Right lobe of liver (tissue), 6 donors: ENCODE measurements around the gene EIF3L. TPM values are rescaled to one million over a fixed set of nuclear protein-coding genes. Genes with fewer than 3 reads are reported as not detected.

Source experiments
- ATAC-seq, 4 donors: fragments of 200-7000 bp; cut with Tn5 transposase; one replicate each; pipeline ENCODE4 v1.9.1; 2020; ENCODE audit warnings: mild to moderate bottlenecking in 4 of 4, moderate library complexity in 4 of 4
- DNase-seq, 3 donors: peaks; one replicate each; pipeline ENCODE4 v3.0.0-alpha.2; 2020
- H3K27ac ChIP-seq, 3 donors: fragments of 200-600 bp; one replicate each; pipeline ENCODE4 v1.8.0; 2022
- H3K27me3 ChIP-seq, 2 donors: fragments of 200-600 bp; one replicate each; pipeline ENCODE4 v1.8.0; 2022
- H3K36me3 ChIP-seq, 4 donors: fragments of 200-600 bp; sonication (generic) in 1 of 4; one replicate each; pipeline versions ENCODE4 v1.5.1 to v1.8.0; 2017 to 2022; ENCODE audit warnings: control low read depth in 1 of 4
- H3K4me1 ChIP-seq, 4 donors: fragments of 200-600 bp; sonication (generic) in 1 of 4; one replicate each; pipeline versions ENCODE4 v1.5.1 to v1.8.0; 2017 to 2022; ENCODE audit warnings: control low read depth in 1 of 4
- H3K4me3 ChIP-seq, 3 donors: fragments of 200-600 bp; one replicate each; pipeline ENCODE4 v1.8.0; 2022
- H3K9me3 ChIP-seq, 4 donors: fragments of 200-600 bp; sonication (generic) in 1 of 4; one replicate each; pipeline versions ENCODE4 v1.5.1 to v1.8.0; 2017 to 2022; ENCODE audit warnings: control low read depth in 1 of 4
- CTCF ChIP-seq, 4 donors: fragments of 200-600 bp in 3 of 4; fragments of 450-650 bp in 1 of 4; IDR thresholded peaks; one replicate each; pipeline versions ENCODE4 v1.5.1 to v1.8.0; 2016 to 2022; ENCODE audit warnings: antibody characterized with exemption in 4 of 4, mild to moderate bottlenecking in 2 of 4
- POLR2A ChIP-seq: fragments of 450-650 bp; IDR thresholded peaks from one replicate; pipeline ENCODE4 v1.6.1; 2017; ENCODE audit warnings: antibody characterized with exemption, mild to moderate bottlenecking
- WGBS: methylation state at CpG from one replicate; pipeline ENCODE4 v1.1.6; 2018; ENCODE audit warnings: low coverage, low lambda C conversion rate; ENCODE audit not compliant: insufficient coverage; ENCODE audit errors: missing lambda C conversion rate; 5-methylcytosine and 5-hydroxymethylcytosine counted together
- intact Hi-C, 2 donors: fragments of 100-400 bp; cut with DNase I; formaldehyde crosslinking; loops; one replicate each; pipeline versions ENCODE4 v1.11.2 to v1.14.1; 2022
- total RNA-seq, 6 experiments: library from RNA; depleted of rRNA in 2 of 6; stranded (reverse); fragments of >200 nt in 2 of 6; fragmentation: NEBNext Ultra II Directional in 3 of 6; extraction: Animal tissue kit (Norgen Biotek cat#: 25700) in 3 of 6; gene quantifications; one replicate each; pipeline versions ENCODE4 v1.1.0 to v1.2.4, GENCODE V29; 2016 to 2023
- donor health status: DM: no; HTN: yes; CAD: no.
- donor health status: DM: no; HTN: no; CAD: no.
- donor health status: DM: no; HTN: no; CAD: no.
- donor health status: DM: no; HTN: yes; CAD: no.
- donor health status: DM: no; HTN: yes; CAD: no.

Gene EIF3L
- total RNA-seq, 6 experiments from 2014 or later: 117 to 200 (median 164) TPM

GRCh38 chr22:37816543-37817180 is 32.6 kb upstream of the EIF3L start:
- Histone ChIP-seq H3K4me1 (peaks cover 0 to 34% (median 20%) of the 10 kb centered on the region in 4 donors), H3K4me3 (no peak overlapping the region), H3K27me3 (no peaks in the 10 kb centered on the region), H3K36me3 (peaks cover 0 to 19% (median 0%) of the 10 kb centered on the region in 4 donors), H3K27ac (peak overlapping the region in 2 of 3 donors; percentile 57 to 62), H3K9me3 (no peaks in the 10 kb centered on the region)
- WGBS: 53% methylated on average over 3 of the region's 23 CpGs
- intact Hi-C loops: loop anchor here (5.0 kb wide), 1 partner anchor 46 kb away; no protein-coding TSS in a partner anchor
- ATAC-seq: peak; percentile 65 to 86 (median 79)
- peak; percentile 63 to 89 (median 87) for DNase-seq
- TF ChIP-seq CTCF (IDR thresholded peaks at IDR 0.05) (no peak), POLR2A (no peak)

DNA sequence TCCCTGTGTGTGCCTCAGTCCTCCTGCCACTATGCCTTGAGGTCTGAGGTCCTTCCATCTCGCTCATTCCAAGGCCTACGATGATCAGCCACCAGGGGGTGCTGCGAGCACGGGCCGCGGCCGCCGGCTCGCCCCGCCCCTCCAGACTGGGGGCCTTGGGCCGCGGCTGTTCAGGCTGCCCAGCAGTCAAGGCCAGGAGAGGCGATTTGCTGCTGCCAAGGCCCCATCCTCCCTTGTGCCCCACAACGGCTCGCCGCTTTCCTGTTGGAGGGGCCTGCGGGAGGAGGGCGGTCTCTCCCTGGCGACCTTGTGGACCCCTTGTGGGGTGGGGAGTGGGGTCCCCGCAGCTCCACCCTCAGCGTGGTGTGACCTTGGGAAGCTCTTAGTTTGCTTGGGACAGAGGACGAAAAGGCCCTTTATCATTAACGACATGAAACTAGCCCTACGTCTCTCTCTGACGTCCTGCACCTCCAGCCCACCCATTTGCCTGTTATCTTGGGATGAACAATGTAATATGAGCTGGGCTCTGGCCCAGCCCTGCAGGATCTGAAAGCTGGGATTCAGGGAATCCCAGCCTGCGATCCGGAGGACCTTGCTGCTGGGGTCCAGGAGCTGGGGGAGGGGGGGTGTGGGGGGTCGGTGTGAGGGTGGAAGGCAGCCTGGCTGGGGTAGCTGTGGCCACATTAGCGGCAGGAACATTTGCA is 31.4 kb upstream of the EIF3L start:
- DNase-seq (peak; percentile 82 to 84 (median 84)), ATAC-seq (peak; percentile 82 to 86 (median 84))
- Histone ChIP-seq H3K36me3 (peaks cover 0 to 19% (median 0%) of the 10 kb centered on the region in 4 donors), H3K4me1 (peaks cover 0 to 34% (median 20%) of the 10 kb centered on the region in 4 donors), H3K4me3 (peak overlapping the region; percentile 19 to 39 (median 23)), H3K27ac (no peak overlapping the region), H3K27me3 (no peaks in the 10 kb centered on the region), H3K9me3 (no peaks in the 10 kb centered on the region)
- TF ChIP-seq POLR2A (no peak), CTCF (IDR thresholded peaks at IDR 0.05) (peak; percentile 95 to 98 (median 96))
- 0% methylated on average over 14 of the region's 29 CpGs for WGBS
- intact Hi-C loops: loop anchor here (5.0 kb wide), 1 partner anchor 44 kb away; no protein-coding TSS in a partner anchor

- Histone ChIP-seq H3K4me1 (peaks cover 0 to 34% (median 20%) of the 10 kb centered on the region in 4 donors), H3K36me3 (peaks cover 0 to 14% (median 0%) of the 10 kb centered on the region in 4 donors), H3K27me3 (no peaks in the 10 kb centered on the region), H3K27ac (no peak overlapping the region), H3K4me3 (peak overlapping the region; percentile 4 to 26 (median 25)), H3K9me3 (no peaks in the 10 kb centered on the region)
- ATAC-seq: peak; percentile 28 to 52 (median 43)
- TF ChIP-seq POLR2A (no peak), CTCF (IDR thresholded peaks at IDR 0.05) (peak; percentile 25 to 50 (median 40))
- DNase-seq: peak; percentile 64 to 75 (median 75)
- intact Hi-C loops: loop anchor here (5.0 kb wide), 1 partner anchor 44 kb away; no protein-coding TSS in a partner anchor
- 5% methylated on average over 11 of the region's 68 CpGs for WGBS
These were observed 30.7 kb upstream of the EIF3L start for GRCh38 chr22:37818409-37819104.

GRCh38 chr22:37819105-37819433 is 30.1 kb upstream of the EIF3L start:
- H3K9me3 ChIP-seq: no peaks in the 10 kb centered on the region
- no peak for TF ChIP-seq POLR2A
- no peak for TF ChIP-seq CTCF (IDR thresholded peaks at IDR 0.05)
- no peaks in the 10 kb centered on the region for H3K27me3 ChIP-seq
- 30% methylated on average over 11 of the region's 14 CpGs for WGBS
- DNase-seq (no peak), ATAC-seq (no peak)
- peaks cover 0 to 11% (median 0%) of the 10 kb centered on the region in 4 donors for H3K36me3 ChIP-seq
- H3K4me1 ChIP-seq: peaks cover 0 to 34% (median 20%) of the 10 kb centered on the region in 4 donors
- peak overlapping the region; percentile 4 to 26 (median 25) for H3K4me3 ChIP-seq
- no peak overlapping the region for H3K27ac ChIP-seq
- intact Hi-C loops: loop anchor here (5.0 kb wide), 1 partner anchor 43 kb away; no protein-coding TSS in a partner anchor
